ENCODE results near the gene DYRK1A.

Gene DYRK1A

GRCh38 chr21:37551993-37552355, 185.4 kb downstream of the DYRK1A start:
- DNase-seq (ENCODE audit: insufficient read length, low spot score) (no peak), FAIRE-seq (no peak)
- no peak for TF ChIP-seq PAX5 (IDR thresholded peaks at IDR 0.05; ENCODE audit: insufficient read depth, low read length, severe bottlenecking)
- TF ChIP-seq POLR2AphosphoS5 (IDR thresholded peaks at IDR 0.05; ENCODE audit: low read depth, low read length) = no peak
- TF ChIP-seq POU2F2 (IDR thresholded peaks at IDR 0.05; ENCODE audit: low read depth, low read length) = no peak
- TF ChIP-seq POLR2A (IDR thresholded peaks at IDR 0.05; ENCODE audit: low read depth, low read length) = no peak
- no peak for TF ChIP-seq SPI1 (IDR thresholded peaks at IDR 0.05; ENCODE audit: low read depth, low read length)
- no peak for TF ChIP-seq TAF1 (IDR thresholded peaks at IDR 0.05; ENCODE audit: low read depth, low read length)

DNA sequence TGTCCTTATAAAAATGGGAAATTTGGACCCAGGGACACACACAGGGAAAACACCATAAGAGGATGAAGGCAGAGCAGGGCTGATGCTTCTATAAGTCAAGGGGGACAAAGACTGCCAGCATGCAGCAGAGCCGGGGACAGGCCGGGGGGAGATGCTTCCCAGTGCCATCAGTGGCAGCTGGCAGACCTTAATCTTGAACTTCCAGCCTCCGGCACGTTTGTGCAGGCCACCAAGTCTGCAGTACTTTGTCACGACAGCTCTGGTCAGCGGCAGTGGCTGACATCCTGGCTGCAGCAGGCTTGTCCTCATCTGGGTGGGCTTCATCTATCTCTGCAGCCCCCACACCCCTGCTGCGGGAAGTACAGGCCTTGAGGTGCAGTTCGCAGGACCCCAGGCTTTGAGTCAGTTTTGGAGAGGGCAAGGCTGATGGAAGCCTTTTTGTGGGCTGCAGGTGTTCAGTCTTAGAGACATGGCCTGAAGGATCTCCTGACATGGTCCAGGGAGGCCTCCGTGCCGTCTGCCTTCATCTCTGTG, 186.0 kb downstream of the DYRK1A start:
- TF ChIP-seq POLR2A (IDR thresholded peaks at IDR 0.05; ENCODE audit: low read depth, low read length) = no peak
- no peak for TF ChIP-seq TAF1 (IDR thresholded peaks at IDR 0.05; ENCODE audit: low read depth, low read length)
- no peak for TF ChIP-seq POLR2AphosphoS5 (IDR thresholded peaks at IDR 0.05; ENCODE audit: low read depth, low read length)
- no peak for TF ChIP-seq SPI1 (IDR thresholded peaks at IDR 0.05; ENCODE audit: low read depth, low read length)
- TF ChIP-seq POU2F2 (IDR thresholded peaks at IDR 0.05; ENCODE audit: low read depth, low read length) = no peak
- TF ChIP-seq PAX5 (IDR thresholded peaks at IDR 0.05; ENCODE audit: insufficient read depth, low read length, severe bottlenecking) = no peak
- FAIRE-seq = no peak

GRCh38 chr21:37553078-37553481, 186.5 kb downstream of the DYRK1A start:
- FAIRE-seq (no peak), DNase-seq (ENCODE audit: insufficient read length, low spot score) (no peak)
- no peak for TF ChIP-seq TAF1 (IDR thresholded peaks at IDR 0.05; ENCODE audit: low read depth, low read length)
- no peak for TF ChIP-seq POLR2AphosphoS5 (IDR thresholded peaks at IDR 0.05; ENCODE audit: low read depth, low read length)
- no peak for TF ChIP-seq POLR2A (IDR thresholded peaks at IDR 0.05; ENCODE audit: low read depth, low read length)
- no peak for TF ChIP-seq PAX5 (IDR thresholded peaks at IDR 0.05; ENCODE audit: insufficient read depth, low read length, severe bottlenecking)
- no peak for TF ChIP-seq POU2F2 (IDR thresholded peaks at IDR 0.05; ENCODE audit: low read depth, low read length)
- no peak for TF ChIP-seq SPI1 (IDR thresholded peaks at IDR 0.05; ENCODE audit: low read depth, low read length)

More for the DNA sequence above, 186.0 kb downstream of the DYRK1A start:
- no peak for DNase-seq (ENCODE audit: insufficient read length, low spot score)

- DNase-seq (ENCODE audit: insufficient read length, low spot score) (no peak), FAIRE-seq (no peak)
- TF ChIP-seq PAX5 (IDR thresholded peaks at IDR 0.05; ENCODE audit: insufficient read depth, low read length, severe bottlenecking) = no peak
Measured at GRCh38 chr21:37554661-37555379, 188.2 kb downstream of the DYRK1A start.

DNA sequence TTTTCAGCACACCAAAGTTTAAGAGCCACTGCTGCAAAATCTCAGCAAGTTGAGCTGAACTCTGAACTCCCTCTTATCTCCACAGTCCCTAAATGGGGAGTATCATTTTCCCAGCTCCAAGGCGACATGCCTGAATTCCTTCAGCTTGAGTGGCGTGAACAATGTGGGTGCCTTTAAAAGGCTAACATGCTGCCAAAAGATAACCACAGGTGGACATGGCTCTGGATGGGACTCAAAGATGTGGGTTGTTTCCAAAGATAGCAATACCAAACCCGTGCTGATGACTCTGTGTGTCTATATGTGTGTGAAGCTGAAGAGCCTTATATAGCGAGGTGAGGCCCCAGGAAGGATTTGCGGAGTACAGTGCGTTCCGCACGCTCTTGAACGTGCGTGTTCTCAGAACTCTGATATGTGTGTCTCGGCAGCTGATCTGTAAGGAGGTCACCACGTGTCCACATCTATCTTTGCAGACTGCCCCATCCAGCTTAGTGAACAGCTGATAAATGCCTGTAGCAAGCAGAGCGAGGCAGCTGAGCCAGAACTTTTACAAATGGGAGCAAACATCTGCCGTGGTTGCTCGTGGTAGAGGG, 189.2 kb downstream of the DYRK1A start:
- no peak for FAIRE-seq
- no peak for DNase-seq (ENCODE audit: insufficient read length, low spot score)
- TF ChIP-seq SPI1 (IDR thresholded peaks at IDR 0.05; ENCODE audit: low read depth, low read length) (no peak), POLR2AphosphoS5 (IDR thresholded peaks at IDR 0.05; ENCODE audit: low read depth, low read length) (no peak), POU2F2 (IDR thresholded peaks at IDR 0.05; ENCODE audit: low read depth, low read length) (no peak), PAX5 (IDR thresholded peaks at IDR 0.05; ENCODE audit: insufficient read depth, low read length, severe bottlenecking) (no peak), TAF1 (IDR thresholded peaks at IDR 0.05; ENCODE audit: low read depth, low read length) (no peak), POLR2A (IDR thresholded peaks at IDR 0.05; ENCODE audit: low read depth, low read length) (no peak)

- peak; percentile 60 for TF ChIP-seq SPI1 (IDR thresholded peaks at IDR 0.05; ENCODE audit: low read depth, low read length)
- TF ChIP-seq PAX5 (IDR thresholded peaks at IDR 0.05; ENCODE audit: insufficient read depth, low read length, severe bottlenecking) = peak; percentile 91
- TF ChIP-seq POU2F2 (IDR thresholded peaks at IDR 0.05; ENCODE audit: low read depth, low read length) = no peak
- TF ChIP-seq POLR2A (IDR thresholded peaks at IDR 0.05; ENCODE audit: low read depth, low read length) = no peak
- TF ChIP-seq POLR2AphosphoS5 (IDR thresholded peaks at IDR 0.05; ENCODE audit: low read depth, low read length) = no peak
- no peak for TF ChIP-seq TAF1 (IDR thresholded peaks at IDR 0.05; ENCODE audit: low read depth, low read length)
- FAIRE-seq (peak; percentile 92), DNase-seq (ENCODE audit: insufficient read length, low spot score) (peak; percentile 62)
Measured at GRCh38 chr21:37557261-37557950, 190.8 kb downstream of the DYRK1A start.

GRCh38 chr21:37558676-37559211, 192.2 kb downstream of the DYRK1A start:
- DNase-seq (ENCODE audit: insufficient read length, low spot score) (no peak), FAIRE-seq (no peak)

GRCh38 chr21:37560385-37560784, 193.8 kb downstream of the DYRK1A start:
- TF ChIP-seq POU2F2 (IDR thresholded peaks at IDR 0.05; ENCODE audit: low read depth, low read length) = no peak
- TF ChIP-seq TAF1 (IDR thresholded peaks at IDR 0.05; ENCODE audit: low read depth, low read length) = no peak
- no peak for TF ChIP-seq PAX5 (IDR thresholded peaks at IDR 0.05; ENCODE audit: insufficient read depth, low read length, severe bottlenecking)
- TF ChIP-seq POLR2AphosphoS5 (IDR thresholded peaks at IDR 0.05; ENCODE audit: low read depth, low read length) = no peak
- DNase-seq (ENCODE audit: insufficient read length, low spot score) (no peak), FAIRE-seq (no peak)

More at GRCh38 chr21:37558676-37559211, 192.2 kb downstream of the DYRK1A start:
- TF ChIP-seq SPI1 (IDR thresholded peaks at IDR 0.05; ENCODE audit: low read depth, low read length) (0 out of 2 replicates have a peak, but pooled peaks have one; percentile 7), POLR2A (IDR thresholded peaks at IDR 0.05; ENCODE audit: low read depth, low read length) (no peak)

- no peak for DNase-seq (ENCODE audit: insufficient read length, low spot score)
Measured at GRCh38 chr21:37561506-37561905, 194.9 kb downstream of the DYRK1A start.

More at GRCh38 chr21:37561506-37561905, 194.9 kb downstream of the DYRK1A start:
- TF ChIP-seq TAF1 (IDR thresholded peaks at IDR 0.05; ENCODE audit: low read depth, low read length) (no peak), PAX5 (IDR thresholded peaks at IDR 0.05; ENCODE audit: insufficient read depth, low read length, severe bottlenecking) (no peak), POLR2AphosphoS5 (IDR thresholded peaks at IDR 0.05; ENCODE audit: low read depth, low read length) (no peak), SPI1 (IDR thresholded peaks at IDR 0.05; ENCODE audit: low read depth, low read length) (no peak)
- FAIRE-seq = no peak

Data from GM12891 (cell line).